Skeletal muscle cell (primary cell): Measurements from ENCODE around the gene WHRN.

Source experiments
- DNase-seq: peaks from one replicate; pipeline ENCODE4 v3.0.0-alpha.2; 2010; ENCODE audit warnings: low read depth
- H3K4me3 ChIP-seq: 2 replicates; pipeline ENCODE4 v1.5.1; 2011; ENCODE audit warnings: low read depth, mild to moderate bottlenecking, control low read depth, low read length, moderate library complexity

Gene WHRN

DNA sequence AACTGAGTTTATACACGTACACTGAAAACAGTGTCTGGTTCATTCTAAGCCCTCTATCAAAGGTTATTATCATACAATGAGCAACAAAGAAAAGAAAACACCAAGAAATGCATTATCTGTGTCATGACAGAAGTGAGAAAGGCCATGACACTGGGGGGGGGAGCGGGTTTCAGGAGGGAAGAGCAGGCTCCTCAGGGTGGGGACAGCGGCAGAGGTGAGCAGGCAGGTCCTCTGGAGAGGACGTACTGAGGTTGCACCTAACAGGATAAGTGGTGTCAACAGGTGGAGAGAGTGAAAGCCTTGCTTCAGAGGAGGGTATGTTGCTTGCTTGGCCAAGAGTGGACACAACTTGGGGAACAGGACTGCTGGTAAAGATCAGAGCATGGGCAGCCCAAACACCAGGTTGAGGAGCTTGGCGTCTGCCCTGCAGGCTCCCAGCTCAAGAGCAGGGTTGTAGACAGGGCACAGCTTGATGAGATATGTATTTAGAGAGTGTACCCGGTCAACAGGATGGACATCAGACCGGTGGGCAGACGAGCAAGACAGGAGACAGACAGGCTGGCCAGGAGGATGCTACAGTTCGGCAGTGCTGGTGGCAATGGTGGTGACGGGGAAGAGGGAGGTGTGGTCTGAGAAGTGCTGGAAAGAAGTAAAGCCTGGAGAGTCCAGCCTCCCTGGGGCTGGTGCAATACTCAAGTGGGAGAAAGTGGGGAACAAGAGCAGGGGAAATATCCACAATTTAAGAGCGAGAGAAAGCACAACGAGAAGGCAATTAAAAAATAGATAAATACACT, 10.3 kb downstream of the WHRN start:
- DNase-seq = no peak
- H3K4me3 ChIP-seq = no peak overlapping the region

DNA sequence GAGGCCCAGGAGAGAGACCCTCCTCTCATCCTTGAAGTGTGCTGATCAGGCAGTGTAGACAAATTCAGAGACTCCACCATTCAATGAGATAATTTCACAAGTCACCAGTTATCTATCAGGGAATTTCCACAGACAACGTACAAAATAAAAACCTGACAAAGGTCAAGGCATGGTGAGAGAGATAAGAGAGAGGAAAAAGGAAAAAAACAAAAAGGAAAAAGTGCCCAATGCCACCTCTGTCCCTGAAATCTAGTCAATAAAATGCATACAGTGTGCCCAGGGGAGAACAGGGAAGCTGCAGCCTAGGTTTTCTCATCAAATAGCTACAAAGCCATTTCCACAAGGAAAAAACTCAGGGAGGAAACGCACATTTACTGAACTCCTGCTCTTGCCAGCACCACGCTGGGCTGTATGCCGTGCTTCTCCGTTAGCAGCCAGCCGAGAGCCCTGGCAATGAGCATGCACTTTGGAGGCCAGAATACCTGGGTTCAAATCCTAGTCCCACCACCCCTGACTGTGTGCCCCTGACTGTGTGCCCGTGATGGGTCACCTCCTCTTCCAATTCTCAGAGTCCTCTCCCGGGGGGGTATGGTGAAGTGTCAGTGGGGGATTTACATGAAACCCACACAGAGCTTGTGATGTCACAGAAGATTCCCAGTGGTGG, 11.6 kb downstream of the WHRN start:
- no peak for DNase-seq
- H3K4me3 ChIP-seq = no peak overlapping the region

DNA sequence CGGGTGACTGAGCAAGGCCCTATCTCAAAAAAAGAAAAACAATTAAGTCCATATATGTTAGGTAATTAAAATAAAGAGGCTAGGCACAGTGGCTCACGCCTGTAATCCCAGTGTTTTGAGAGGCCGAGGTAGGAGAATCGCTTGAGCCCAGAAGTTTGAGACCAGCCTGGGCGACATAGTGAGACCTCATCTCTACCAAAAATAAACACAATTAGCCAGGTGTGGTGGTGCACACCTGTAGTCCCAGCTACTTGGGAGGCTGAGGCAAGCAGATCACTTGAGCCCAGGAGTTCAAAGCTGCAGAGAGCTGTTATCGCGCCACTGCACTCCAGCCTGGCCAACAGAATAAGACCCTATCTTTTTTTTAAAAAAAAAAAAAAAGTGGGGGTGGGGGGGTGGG, 12.3 kb downstream of the WHRN start:
- no peak for DNase-seq
- no peak overlapping the region for H3K4me3 ChIP-seq

DNA sequence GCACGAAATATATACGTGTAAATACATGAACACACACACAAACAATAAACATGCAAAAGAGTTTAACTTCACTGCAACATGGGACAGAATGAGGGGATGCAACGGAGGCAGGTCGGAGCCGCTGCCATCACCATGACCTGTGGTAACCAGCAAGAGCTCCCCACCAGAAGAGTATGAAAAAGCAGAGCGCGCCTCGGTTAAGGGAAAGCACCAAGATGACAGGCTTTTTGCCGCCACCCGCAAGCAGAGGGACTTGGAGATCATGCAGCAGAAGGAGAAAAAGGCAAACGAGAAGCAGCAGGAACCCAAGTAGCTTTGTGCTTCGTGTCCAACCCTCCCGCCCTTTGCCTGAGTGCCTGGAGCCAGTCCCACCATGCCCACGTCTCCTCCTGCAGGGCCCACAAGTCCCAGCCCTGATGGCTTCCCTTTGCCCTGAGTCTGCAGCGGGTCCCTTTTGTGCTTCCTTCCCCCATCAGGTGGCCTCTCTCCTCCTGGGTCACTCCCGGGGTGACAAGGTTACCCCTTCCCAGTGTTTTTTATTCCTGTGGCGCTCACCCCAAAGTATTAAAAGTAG, 13.8 kb downstream of the WHRN start:
- H3K4me3 ChIP-seq = no peak overlapping the region
- DNase-seq = no peak

DNA sequence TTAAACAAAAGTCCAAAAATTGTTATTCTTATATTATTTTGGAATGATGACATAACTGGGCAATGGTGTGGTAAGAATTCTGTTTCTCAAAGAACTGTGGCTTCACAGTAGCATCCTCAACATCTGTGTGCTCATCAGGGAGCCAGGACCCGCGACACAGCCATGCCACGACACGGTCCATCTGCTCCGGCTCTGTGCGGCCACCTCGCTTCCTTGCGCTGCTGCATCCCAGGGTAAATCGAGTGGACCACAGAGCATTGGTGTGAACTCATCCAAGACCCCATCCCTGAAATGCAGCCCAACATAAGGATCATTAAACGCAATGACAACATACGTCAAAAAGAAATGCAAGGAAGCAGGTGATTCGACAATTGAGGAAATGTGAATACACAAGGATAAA, 15.3 kb downstream of the WHRN start:
- DNase-seq = no peak
- no peak overlapping the region for H3K4me3 ChIP-seq

DNA sequence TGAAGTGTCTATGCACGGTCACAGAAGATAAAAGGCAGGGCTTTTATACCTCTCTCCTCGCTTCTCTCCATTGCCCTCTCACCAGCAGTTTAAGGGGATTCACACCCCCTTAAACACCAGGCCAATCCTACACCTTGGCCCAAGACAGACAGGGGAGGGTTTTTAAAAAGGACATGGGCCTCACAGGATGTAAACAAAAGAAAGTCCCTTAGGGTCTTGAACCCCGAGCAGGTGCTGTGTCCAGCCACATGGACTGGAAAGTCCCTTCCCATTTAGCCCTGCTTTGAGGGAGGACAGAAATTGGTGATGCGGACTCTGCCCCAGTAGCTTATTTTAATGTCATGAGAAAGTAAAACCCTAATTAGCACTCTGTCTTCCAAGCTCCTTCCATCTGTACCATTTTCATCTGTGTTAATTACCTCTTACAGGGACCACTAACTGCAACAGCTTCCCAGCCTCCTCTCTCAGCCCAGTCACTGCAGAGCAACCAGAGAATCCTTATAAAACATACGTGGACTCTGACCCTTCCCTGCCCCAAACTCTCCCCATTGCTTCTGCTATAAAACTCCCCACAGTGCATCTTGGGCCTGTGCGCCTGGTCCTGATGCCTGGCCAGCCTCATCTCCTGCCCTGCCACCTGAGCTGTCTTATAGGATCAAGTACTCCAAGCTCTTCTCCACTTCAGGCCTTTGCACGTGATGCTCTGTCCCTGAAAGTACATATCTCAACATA, 16.7 kb downstream of the WHRN start:
- H3K4me3 ChIP-seq = no peak overlapping the region
- no peak for DNase-seq

DNA sequence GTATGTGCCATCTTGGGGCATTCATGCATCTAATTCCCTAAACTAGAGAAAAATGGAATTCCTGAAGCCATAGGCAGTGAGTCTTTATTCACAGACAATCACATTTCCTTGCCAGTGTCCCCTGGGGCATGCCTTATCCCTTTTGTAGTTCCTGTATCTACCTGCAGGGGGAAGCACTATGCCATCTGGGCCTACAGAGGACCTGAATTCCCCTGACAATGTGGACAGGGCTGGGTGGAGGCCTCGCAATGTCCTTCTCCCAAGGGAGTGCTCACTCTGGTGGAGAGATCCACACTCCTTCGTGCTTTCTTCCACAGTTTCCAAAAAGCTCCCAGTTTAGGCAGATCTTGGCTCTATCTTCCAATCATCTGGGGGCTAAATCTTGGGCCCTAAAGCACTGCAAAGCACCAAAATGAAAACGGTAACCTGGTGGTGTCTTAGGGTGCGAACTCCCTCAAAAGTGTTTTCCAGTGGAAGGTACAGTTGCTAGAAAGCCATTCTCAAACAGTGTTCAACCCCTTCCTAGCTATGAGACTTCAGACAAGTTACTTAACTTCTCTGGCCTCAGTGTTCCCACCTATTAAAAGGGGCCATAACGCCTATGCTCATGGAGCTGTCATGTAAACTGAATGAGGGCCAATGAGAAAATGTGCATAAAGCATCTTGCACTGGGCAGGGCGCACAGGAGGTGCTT, 17.5 kb downstream of the WHRN start:
- DNase-seq = no peak

DNA sequence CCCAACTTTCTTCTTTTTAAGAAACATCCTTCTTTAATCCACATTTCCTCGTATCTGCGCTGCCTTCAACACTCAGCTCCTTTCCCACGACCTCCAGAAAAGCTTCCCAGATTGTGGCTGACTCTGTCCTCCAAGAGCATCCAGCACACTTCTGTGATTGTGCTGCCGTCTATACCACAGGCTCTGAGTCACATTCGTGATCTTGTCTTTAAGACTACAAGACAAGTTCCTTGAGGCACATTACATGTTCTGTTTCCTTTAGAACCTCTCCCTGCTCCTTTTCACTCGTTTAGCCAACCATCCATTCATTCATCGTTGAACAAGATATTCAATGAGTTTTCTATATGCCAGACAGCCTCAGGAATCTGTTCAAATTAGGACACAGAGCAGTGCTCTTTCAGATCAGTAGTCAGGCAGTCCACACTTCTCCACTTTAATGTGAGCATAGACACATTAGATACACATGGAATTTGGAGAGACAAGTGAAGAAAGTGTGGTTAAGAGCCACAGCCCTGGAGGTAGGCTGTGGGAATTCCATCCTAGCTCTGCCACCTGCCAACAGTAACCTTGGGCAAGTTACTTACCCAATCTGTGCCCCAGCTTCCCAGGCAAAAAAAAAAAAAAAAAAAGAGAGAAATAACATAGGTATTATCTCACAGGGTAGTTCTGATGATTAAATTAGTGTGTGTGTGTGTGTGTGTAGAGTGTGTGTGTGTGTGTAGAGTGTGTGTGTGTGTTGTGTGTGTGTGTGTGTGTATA, 18.9 kb downstream of the WHRN start:
- DNase-seq = no peak
- no peak overlapping the region for H3K4me3 ChIP-seq

More for the DNA sequence above, 17.5 kb downstream of the WHRN start:
- H3K4me3 ChIP-seq = no peak overlapping the region

DNA sequence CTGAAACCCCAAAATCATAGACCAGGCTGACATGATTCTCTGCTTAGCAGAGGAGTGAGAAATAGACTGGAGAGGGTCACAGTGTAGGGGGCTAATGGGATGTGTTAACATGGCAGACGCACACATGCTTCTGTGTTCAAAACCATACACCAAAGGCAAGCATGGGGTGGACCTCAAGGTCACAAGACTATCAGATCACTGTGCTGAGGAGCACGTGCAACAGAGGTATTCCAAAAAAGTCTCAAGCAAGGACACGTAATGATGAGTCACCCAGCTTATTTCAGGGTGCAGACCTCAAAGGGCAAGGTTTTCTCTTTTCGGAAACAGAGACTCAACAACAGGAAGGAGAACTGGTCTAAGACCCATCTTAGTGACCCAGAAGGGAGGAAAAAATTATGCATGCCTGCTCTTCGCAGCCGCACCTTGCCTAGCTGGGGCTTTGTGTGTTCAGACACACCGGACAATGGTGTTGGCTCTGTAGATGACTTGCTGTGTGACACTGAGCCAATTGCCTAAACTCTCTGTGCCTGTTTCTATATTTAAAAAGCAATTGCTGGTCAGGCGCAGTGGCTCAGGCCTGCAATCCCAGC, 20.3 kb downstream of the WHRN start:
- no peak overlapping the region for H3K4me3 ChIP-seq
- no peak for DNase-seq

DNA sequence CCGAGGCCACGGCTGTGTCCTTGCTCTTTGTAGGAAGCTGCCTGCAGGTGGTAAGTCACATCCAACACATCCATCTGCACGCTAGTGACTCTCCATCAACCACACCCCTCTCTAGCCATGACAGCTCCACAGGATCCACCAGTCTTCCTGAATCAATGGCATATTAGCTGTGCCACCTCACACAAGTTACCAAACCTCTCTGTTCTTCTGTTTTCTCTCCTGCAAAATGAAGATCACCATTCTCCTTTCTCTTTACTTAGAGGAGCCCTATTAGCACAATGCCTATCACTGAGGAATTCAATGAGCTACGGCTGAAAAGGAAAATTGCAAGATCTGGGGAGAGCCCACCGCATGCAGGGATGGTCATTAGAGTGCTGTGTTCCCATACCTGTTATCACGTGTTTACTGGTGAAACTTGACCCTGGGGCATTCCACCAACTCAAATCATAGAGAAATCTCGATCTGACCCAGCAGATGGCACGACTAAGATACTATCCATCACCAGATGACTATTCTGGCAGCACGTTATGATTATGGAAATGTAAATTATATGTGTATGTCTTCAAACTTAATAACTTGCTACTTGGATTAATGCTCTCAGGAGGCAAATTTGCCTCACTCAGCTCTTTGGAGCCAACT, 20.9 kb downstream of the WHRN start:
- DNase-seq = no peak
- no peak overlapping the region for H3K4me3 ChIP-seq

DNA sequence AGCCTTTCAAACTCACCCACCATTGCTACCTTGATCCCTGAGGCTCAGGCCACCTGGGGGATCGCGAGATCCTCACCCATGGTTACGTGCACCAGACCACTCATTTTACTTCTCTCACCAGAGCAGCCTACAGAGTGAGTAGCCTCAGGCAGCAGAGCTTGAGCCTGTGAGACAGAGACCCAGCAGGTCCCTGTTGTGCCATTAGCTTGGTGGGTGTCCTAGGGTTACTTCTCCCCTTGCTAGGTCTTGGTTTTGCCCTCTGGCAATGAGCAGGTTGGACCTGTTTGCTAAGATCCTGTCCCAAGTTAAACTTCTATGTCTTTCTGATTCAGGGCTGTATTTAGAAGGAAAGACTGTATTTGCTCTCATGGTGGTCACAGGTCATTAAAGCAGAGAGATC, 21.8 kb downstream of the WHRN start:
- no peak overlapping the region for H3K4me3 ChIP-seq
- no peak for DNase-seq

DNA sequence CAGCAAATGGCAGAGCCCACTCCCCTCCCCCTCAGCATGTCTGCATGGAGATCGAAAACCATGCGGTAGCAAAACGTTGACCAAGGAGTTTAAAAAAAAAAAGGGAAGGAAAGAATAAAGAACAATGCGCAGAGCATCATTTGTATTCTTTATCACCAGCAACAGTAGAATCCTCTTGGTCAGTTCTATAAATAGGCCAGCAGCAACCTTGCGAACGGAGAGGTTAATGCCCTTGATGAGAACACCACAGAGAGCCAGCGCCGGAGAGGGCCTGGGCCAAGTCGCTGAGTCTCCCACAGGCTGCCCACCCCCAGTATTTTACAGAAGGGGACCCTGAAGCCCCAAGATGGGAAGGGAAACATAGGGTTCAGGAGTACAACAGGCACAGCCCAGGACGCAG, 22.7 kb downstream of the WHRN start:
- DNase-seq = no peak

DNA sequence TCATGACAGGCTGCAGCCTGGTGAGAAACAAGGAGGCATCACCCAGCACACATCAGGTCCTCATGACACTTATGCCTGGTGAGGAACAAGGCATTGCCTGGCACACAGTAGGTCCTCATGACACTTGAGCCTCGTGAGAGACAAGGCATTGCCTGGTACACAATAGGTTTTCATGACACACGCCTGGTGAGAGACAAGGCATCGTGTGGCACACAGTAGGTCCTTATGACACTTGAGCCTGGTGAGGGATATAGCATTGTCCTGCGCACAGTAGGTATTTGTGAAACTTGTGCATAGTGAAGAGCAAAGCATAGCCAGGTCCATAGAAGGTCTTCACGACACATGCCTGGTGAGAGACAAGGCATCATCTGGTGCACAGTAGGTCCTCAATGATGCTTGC, 23.5 kb downstream of the WHRN start:
- H3K4me3 ChIP-seq = no peak overlapping the region
- DNase-seq = no peak

More for the DNA sequence above, 22.7 kb downstream of the WHRN start:
- no peak overlapping the region for H3K4me3 ChIP-seq

DNA sequence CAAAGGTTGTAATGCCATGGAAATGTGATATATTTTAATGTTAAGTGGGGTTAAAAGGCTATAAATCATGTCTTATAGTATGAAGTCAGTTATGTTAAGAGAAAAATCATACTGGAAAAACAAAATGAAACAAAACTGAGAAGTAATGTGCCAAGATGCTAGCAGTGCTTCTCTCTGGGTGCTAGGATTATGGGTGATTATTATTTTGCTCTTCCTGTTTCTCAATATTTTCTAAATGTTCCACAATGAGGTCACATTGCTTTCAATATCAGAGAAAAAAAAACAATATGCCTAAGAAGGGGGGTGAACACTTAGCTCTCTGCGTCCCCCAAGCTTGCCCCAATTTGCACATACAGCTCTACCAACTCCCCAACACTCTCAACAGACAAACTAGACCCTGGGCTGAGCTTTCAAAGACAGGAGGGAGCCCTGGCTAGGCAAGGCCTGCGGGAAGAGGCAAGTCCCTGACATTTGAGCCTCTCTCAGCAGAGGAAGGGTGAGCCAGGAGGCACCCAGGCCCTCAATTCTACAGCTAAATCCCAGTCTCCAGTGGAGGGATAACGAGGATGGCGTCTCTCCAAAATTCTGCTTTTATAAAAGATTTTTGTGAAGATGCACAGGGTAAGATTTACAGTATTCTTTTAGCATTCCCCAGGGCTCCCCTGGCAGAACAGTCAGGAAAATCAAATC, 24.4 kb downstream of the WHRN start:
- DNase-seq = no peak
- H3K4me3 ChIP-seq = no peak overlapping the region

DNA sequence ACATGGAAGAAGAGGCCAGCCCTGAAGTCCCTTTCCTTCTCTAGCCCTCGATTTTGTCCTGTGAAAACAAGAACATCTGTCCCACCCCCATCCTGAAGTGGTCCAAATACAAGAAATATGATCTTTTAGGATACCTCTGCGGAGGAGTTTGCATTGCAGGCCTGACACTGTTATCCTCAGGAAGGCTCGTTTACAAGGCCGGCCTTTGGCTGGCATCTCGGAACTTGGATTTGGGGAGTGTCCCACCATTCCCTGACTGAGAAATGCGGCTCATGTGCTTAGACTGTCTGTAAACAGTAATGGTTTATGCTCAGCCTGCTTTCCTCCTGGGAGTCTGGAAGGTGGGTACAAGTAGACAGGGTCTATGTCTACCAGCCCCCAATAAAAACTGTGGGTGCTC, 26.4 kb downstream of the WHRN start:
- H3K4me3 ChIP-seq = no peak overlapping the region
- DNase-seq = no peak

DNA sequence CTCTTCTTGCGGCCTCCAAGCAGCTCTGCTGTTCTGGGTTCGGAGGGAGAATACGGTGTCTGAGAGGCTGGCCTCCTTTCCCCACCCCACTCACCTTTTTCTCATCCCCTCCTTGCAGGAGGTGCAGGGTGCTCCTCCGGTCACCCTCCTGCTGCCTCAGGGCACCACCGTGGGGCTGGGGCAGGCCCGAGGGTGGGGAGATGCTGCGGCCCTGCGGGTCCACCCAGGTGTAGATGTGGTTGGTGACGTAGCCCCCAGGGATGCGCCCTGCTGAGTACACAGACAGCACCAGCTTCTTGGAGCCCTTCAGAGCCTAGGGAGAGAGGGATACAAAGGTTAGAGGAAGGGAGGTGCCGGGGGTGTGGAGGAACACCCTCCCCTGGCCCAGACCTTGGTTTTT, 26.8 kb downstream of the WHRN start:
- no peak for DNase-seq

DNA sequence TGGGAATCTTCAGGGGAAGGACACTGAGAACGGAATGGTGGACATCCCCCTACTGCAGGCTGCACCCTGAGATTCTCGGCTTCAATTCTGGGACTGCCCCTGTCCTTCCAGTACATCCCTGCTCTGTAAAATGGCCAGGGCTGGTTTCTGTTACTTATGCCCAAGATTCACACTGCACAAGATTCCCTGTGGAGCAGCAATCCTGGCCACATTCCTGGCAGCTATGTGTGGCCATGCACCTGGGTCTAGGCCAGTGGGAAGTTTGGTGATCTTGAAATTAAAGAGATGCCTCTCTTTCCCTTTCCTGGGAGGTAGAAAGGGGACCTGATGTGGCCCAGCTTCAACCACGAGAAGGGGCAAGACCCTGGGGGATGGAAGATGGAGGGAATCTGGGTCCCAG, 27.6 kb downstream of the WHRN start:
- no peak overlapping the region for H3K4me3 ChIP-seq
- DNase-seq = no peak

More for the DNA sequence above, 26.8 kb downstream of the WHRN start:
- no peak overlapping the region for H3K4me3 ChIP-seq
